ENCODE data around the gene BCAS1.

The BCAS1 gene

GRCh38 chr20:54038961-54039360, 31.4 kb downstream of the BCAS1 start:
- TF ChIP-seq PPARA (CRISPR knock-in tag; IDR thresholded peaks at IDR 0.05; ENCODE audit: borderline replicate concordance) (no peak), ISL1 (CRISPR knock-in tag; IDR thresholded peaks at IDR 0.05) (no peak), CSDC2 (CRISPR knock-in tag; IDR thresholded peaks at IDR 0.05) (no peak), ARNTL (CRISPR knock-in tag; IDR thresholded peaks at IDR 0.05; ENCODE audit: borderline replicate concordance, low read depth) (no peak), BACH2 (CRISPR knock-in tag; IDR thresholded peaks at IDR 0.05; ENCODE audit: borderline replicate concordance) (no peak), OSR1 (CRISPR knock-in tag; IDR thresholded peaks at IDR 0.05) (no peak)
- TF ChIP-seq, protein P1, sequence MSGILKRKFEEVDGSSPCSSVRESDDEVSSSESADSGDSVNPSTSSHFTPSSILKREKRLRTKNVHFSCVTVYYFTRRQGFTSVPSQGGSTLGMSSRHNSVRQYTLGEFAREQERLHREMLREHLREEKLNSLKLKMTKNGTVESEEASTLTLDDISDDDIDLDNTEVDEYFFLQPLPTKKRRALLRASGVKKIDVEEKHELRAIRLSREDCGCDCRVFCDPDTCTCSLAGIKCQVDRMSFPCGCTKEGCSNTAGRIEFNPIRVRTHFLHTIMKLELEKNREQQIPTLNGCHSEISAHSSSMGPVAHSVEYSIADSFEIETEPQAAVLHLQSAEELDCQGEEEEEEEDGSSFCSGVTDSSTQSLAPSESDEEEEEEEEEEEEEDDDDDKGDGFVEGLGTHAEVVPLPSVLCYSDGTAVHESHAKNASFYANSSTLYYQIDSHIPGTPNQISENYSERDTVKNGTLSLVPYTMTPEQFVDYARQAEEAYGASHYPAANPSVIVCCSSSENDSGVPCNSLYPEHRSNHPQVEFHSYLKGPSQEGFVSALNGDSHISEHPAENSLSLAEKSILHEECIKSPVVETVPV (CRISPR knock-in tag; IDR thresholded peaks at IDR 0.05) = no peak
- no peak for ATAC-seq

DNA sequence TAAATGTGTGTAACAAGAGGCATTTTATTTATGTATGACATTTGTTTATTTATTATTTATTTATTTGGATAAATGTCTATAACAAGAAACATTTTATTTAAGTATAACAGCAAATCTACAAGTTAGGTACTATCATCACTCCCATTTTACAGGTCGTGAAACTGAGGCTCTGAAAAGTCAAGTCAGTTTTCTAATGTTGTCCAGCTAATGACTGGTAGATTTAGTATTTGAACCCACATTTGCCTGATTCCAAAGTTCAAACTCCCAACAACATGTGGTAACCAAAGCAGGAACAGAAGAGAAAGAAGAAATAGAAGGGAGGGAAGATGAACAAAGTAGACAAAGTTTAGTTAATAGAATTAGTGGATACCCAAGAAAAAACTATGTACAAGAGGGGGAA, 32.9 kb downstream of the BCAS1 start:
- no peak for ATAC-seq
- TF ChIP-seq, protein P1 (CRISPR knock-in tag; IDR thresholded peaks at IDR 0.05) = no peak
- TF ChIP-seq TOX (CRISPR knock-in tag; IDR thresholded peaks at IDR 0.05; ENCODE audit: borderline replicate concordance) (no peak), RARB (CRISPR knock-in tag; IDR thresholded peaks at IDR 0.05) (no peak), POU6F1 (CRISPR knock-in tag; IDR thresholded peaks at IDR 0.05; ENCODE audit: borderline replicate concordance, low read depth) (no peak), ZFP3 (CRISPR knock-in tag; IDR thresholded peaks at IDR 0.05) (no peak), ISL1 (CRISPR knock-in tag; IDR thresholded peaks at IDR 0.05) (no peak), CSDC2 (CRISPR knock-in tag; IDR thresholded peaks at IDR 0.05) (no peak), ZNF8 (CRISPR knock-in tag; IDR thresholded peaks at IDR 0.05) (no peak), ESRRG (CRISPR knock-in tag; IDR thresholded peaks at IDR 0.05) (no peak), ARNTL (CRISPR knock-in tag; IDR thresholded peaks at IDR 0.05; ENCODE audit: borderline replicate concordance, low read depth) (no peak), SNAI2 (CRISPR knock-in tag; IDR thresholded peaks at IDR 0.05) (no peak), ZC3H10 (CRISPR knock-in tag; IDR thresholded peaks at IDR 0.05) (no peak), ZNF565 (CRISPR knock-in tag; conservative IDR thresholded peaks at IDR 0.05; ENCODE audit: low read depth) (no peak)

GRCh38 chr20:54029643-54030042, 40.8 kb downstream of the BCAS1 start:
- TF ChIP-seq OSR1 (CRISPR knock-in tag; IDR thresholded peaks at IDR 0.05) = no peak
- no peak for TF ChIP-seq POU6F1 (CRISPR knock-in tag; IDR thresholded peaks at IDR 0.05; ENCODE audit: borderline replicate concordance, low read depth)
- TF ChIP-seq CSDC2 (CRISPR knock-in tag; IDR thresholded peaks at IDR 0.05) = no peak
- TF ChIP-seq ARNTL (CRISPR knock-in tag; IDR thresholded peaks at IDR 0.05; ENCODE audit: borderline replicate concordance, low read depth) = no peak
- no peak for TF ChIP-seq ZFP3 (CRISPR knock-in tag; IDR thresholded peaks at IDR 0.05)
- TF ChIP-seq BACH2 (CRISPR knock-in tag; IDR thresholded peaks at IDR 0.05; ENCODE audit: borderline replicate concordance) = no peak
- TF ChIP-seq ZC3H10 (CRISPR knock-in tag; IDR thresholded peaks at IDR 0.05) = no peak
- no peak for TF ChIP-seq TOX (CRISPR knock-in tag; IDR thresholded peaks at IDR 0.05; ENCODE audit: borderline replicate concordance)
- TF ChIP-seq GLIS3 (CRISPR knock-in tag; IDR thresholded peaks at IDR 0.05) = no peak
- no peak for TF ChIP-seq SNAI2 (CRISPR knock-in tag; IDR thresholded peaks at IDR 0.05)
- no peak for TF ChIP-seq RARB (CRISPR knock-in tag; IDR thresholded peaks at IDR 0.05)
- TF ChIP-seq, protein P2, sequence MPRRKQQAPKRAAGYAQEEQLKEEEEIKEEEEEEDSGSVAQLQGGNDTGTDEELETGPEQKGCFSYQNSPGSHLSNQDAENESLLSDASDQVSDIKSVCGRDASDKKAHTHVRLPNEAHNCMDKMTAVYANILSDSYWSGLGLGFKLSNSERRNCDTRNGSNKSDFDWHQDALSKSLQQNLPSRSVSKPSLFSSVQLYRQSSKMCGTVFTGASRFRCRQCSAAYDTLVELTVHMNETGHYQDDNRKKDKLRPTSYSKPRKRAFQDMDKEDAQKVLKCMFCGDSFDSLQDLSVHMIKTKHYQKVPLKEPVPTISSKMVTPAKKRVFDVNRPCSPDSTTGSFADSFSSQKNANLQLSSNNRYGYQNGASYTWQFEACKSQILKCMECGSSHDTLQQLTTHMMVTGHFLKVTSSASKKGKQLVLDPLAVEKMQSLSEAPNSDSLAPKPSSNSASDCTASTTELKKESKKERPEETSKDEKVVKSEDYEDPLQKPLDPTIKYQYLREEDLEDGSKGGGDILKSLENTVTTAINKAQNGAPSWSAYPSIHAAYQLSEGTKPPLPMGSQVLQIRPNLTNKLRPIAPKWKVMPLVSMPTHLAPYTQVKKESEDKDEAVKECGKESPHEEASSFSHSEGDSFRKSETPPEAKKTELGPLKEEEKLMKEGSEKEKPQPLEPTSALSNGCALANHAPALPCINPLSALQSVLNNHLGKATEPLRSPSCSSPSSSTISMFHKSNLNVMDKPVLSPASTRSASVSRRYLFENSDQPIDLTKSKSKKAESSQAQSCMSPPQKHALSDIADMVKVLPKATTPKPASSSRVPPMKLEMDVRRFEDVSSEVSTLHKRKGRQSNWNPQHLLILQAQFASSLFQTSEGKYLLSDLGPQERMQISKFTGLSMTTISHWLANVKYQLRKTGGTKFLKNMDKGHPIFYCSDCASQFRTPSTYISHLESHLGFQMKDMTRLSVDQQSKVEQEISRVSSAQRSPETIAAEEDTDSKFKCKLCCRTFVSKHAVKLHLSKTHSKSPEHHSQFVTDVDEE (CRISPR knock-in tag; IDR thresholded peaks at IDR 0.05) = no peak

DNA sequence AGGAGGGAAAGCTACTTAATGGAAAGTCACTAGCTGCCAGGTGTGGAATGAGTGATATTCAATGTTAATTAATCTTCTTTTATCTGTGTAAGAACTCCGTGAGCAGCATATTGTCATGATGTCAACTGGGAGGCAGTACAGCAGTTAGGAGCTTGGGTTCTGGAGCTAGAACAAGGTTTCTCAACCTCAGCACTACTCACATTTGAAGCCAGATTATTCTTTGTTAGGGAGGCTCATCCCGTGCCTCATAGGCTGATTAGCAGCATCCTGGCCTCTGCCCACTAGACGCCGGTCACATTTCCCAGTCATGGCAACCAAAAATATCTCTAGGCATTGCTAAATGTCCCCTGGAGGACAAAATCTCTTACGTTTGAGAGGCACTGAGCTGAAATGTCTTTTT, 41.2 kb downstream of the BCAS1 start:
- ATAC-seq = no peak
- no peak for TF ChIP-seq SNAI2 (CRISPR knock-in tag; IDR thresholded peaks at IDR 0.05)
- TF ChIP-seq CREB5 (CRISPR knock-in tag; IDR thresholded peaks at IDR 0.05; ENCODE audit: low read depth) = no peak
- TF ChIP-seq, protein P2 (CRISPR knock-in tag; IDR thresholded peaks at IDR 0.05) = no peak
- no peak for TF ChIP-seq RARB (CRISPR knock-in tag; IDR thresholded peaks at IDR 0.05)
- no peak for TF ChIP-seq BACH2 (CRISPR knock-in tag; IDR thresholded peaks at IDR 0.05; ENCODE audit: borderline replicate concordance)
- no peak for TF ChIP-seq ZNF565 (CRISPR knock-in tag; conservative IDR thresholded peaks at IDR 0.05; ENCODE audit: low read depth)
- no peak for TF ChIP-seq TCF4 (CRISPR knock-in tag; IDR thresholded peaks at IDR 0.05; ENCODE audit: borderline replicate concordance)
- no peak for TF ChIP-seq ZFP30 (CRISPR knock-in tag; IDR thresholded peaks at IDR 0.05)
- TF ChIP-seq ESRRG (CRISPR knock-in tag; IDR thresholded peaks at IDR 0.05) = no peak

More at GRCh38 chr20:54029643-54030042, 40.8 kb downstream of the BCAS1 start:
- ATAC-seq = no peak
